Mucosa of descending colon (tissue), 3 donors: Measurements from ENCODE around the gene SCAF8. TPM values are rescaled to one million over a fixed set of nuclear protein-coding genes. Genes with fewer than 3 reads are reported as not detected.

Experiments used
- ATAC-seq: fragments of 200-7000 bp; cut with Tn5 transposase; one replicate; pipeline ENCODE4 v1.9.1; 2020; ENCODE audit warnings: mild to moderate bottlenecking, moderate library complexity
- DNase-seq, 3 donors: peaks; one replicate each; pipeline ENCODE4 v3.0.0-alpha.2; 2020
- H3K36me3 ChIP-seq: fragments of 200-600 bp; one replicate; pipeline ENCODE4 v1.8.0; 2021; ENCODE audit warnings: low read depth, mild to moderate bottlenecking
- H3K4me1 ChIP-seq: fragments of 200-600 bp; one replicate; pipeline ENCODE4 v1.8.0; 2021; ENCODE audit warnings: low read depth, mild to moderate bottlenecking
- H3K4me3 ChIP-seq: fragments of 200-600 bp; one replicate; pipeline ENCODE4 v1.8.0; 2021; ENCODE audit warnings: mild to moderate bottlenecking
- H3K9me3 ChIP-seq: fragments of 200-600 bp; one replicate; pipeline ENCODE4 v1.8.0; 2021; ENCODE audit warnings: mild to moderate bottlenecking
- intact Hi-C, 2 donors: fragments of 100-400 bp; cut with DNase I in 1 of 2; cut with micrococcal nuclease in 1 of 2; formaldehyde crosslinking; loops; one replicate each; pipeline versions ENCODE4 v1.11.0 to v1.11.1; 2022; cut with DNase I, micrococcal nuclease
- total RNA-seq, 3 donors: library from RNA; stranded (reverse); fragmentation: NEBNext Ultra II Directional in 2 of 3; extraction: Animal tissue kit (Norgen Biotek cat#: 25700) in 2 of 3; gene quantifications; one replicate each; pipeline versions ENCODE4 v1.2.1 to v1.2.4, GENCODE V29; 2021 to 2023
- TF ChIP-seq, protein P1 (sequence below): fragments of 200-600 bp; IDR thresholded peaks from one replicate; pipeline ENCODE4 v1.8.0; 2022; ENCODE audit warnings: antibody characterized with exemption, mild to moderate bottlenecking
- donor health status: DM: no; HTN: no; CAD: no; lungs with moderate emphysema.
- donor health status: DM: no; HTN: no; CAD: no.
- donor health status: DM: no; HTN: yes; CAD: no.

Gene SCAF8
- total RNA-seq, 3 donors from 2014 or later: 36.4 to 48.6 (median 45.0) TPM

GRCh38 chr6:154864066-154864430 lies 130.8 kb downstream of the SCAF8 start:
- Histone ChIP-seq H3K36me3 (no peaks in the 10 kb centered on the region), H3K9me3 (no peaks in the 10 kb centered on the region), H3K4me1 (peaks cover 8% of the 10 kb centered on the region), H3K4me3 (no peak overlapping the region)
- DNase-seq (no peak), ATAC-seq (peak; percentile 66)
- intact Hi-C loops: no loop called here
- TF ChIP-seq, protein P1, sequence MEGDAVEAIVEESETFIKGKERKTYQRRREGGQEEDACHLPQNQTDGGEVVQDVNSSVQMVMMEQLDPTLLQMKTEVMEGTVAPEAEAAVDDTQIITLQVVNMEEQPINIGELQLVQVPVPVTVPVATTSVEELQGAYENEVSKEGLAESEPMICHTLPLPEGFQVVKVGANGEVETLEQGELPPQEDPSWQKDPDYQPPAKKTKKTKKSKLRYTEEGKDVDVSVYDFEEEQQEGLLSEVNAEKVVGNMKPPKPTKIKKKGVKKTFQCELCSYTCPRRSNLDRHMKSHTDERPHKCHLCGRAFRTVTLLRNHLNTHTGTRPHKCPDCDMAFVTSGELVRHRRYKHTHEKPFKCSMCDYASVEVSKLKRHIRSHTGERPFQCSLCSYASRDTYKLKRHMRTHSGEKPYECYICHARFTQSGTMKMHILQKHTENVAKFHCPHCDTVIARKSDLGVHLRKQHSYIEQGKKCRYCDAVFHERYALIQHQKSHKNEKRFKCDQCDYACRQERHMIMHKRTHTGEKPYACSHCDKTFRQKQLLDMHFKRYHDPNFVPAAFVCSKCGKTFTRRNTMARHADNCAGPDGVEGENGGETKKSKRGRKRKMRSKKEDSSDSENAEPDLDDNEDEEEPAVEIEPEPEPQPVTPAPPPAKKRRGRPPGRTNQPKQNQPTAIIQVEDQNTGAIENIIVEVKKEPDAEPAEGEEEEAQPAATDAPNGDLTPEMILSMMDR: no peak

DNA sequence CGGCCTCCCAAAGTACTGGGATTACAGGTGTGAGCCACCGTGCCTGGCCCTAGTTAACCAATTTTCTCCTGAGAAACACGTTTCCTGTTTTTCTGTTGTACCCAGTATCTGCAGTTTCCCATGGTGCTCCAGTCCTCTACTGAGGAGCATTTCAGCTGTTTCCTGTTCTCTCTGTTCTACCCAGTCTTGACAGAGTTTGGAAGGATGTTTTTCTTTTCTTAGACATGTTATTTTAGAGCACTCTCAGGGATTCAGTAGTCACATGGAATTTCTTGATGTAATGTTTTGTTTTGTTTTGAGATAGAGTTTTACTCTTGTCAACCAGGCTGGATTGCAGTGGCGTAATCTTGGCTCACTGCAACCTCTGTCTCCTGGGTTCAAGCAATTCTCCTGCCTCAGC lies 132.1 kb downstream of the SCAF8 start:
- no peak for ATAC-seq
- Histone ChIP-seq H3K9me3 (no peaks in the 10 kb centered on the region), H3K4me3 (no peak overlapping the region), H3K4me1 (peaks cover 8% of the 10 kb centered on the region), H3K36me3 (no peaks in the 10 kb centered on the region)
- no peak for DNase-seq
- TF ChIP-seq, protein P1: no peak
- intact Hi-C loops: no loop called here

DNA sequence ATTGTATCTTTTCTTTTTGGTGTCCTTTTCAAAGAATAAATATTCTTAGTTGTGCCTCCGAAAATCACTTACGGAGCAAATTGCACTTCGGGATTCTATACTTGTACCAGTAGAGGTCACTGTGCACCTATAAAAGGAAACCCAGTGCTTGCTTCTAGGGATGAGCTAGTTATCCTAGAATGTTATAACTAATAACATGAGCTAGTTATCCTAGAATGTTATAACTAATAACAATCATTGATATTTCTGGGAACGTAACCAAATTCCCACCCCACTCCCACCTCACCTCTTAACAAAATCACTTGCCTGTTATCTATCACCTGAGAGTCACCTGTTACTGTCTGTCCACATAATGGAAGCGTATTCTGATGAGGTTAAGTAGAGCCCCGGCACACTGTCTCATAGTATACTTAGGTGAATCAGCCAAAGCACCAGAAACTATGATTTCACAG lies 135.0 kb downstream of the SCAF8 start:
- TF ChIP-seq, protein P1: peak; percentile 26
- H3K4me3 ChIP-seq: no peak overlapping the region
- peaks cover 3% of the 10 kb centered on the region for H3K4me1 ChIP-seq
- no peak for DNase-seq
- intact Hi-C loops: no loop called here
- no peaks in the 10 kb centered on the region for H3K9me3 ChIP-seq
- no peaks in the 10 kb centered on the region for H3K36me3 ChIP-seq
- peak; percentile 69 for ATAC-seq

DNA sequence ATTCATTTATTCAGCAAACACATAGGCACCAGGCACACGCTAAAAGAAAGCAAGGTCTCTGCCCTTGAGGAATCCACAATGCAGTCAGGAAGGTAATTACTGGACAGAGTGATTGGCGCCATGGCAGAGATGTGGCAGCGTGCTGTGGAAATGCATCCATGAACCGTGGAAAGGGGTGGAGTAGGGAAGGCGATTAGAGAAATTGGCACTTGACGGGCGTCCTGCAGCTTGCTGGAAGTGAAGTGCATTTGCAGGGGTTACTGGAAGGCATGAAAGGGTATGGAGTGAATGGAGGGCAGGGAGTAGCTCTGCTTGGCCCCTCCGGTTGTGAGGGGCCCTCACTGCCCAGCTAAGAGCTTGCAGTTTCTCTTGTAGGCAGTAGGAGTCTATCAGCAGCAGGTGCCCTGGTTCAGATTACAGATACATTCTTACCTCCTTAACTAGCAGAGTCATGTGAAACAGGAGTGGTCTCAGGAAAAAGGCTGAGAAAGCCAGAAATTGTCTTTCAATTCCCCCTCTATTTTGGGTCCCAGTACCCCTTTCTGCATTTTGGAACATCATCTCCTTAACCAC lies 139.4 kb downstream of the SCAF8 start:
- TF ChIP-seq, protein P1: no peak
- H3K4me1 ChIP-seq: no peaks in the 10 kb centered on the region
- H3K9me3 ChIP-seq: no peaks in the 10 kb centered on the region
- no peak for ATAC-seq
- intact Hi-C loops: no loop called here
- no peak overlapping the region for H3K4me3 ChIP-seq
- no peaks in the 10 kb centered on the region for H3K36me3 ChIP-seq
- no peak for DNase-seq

DNA sequence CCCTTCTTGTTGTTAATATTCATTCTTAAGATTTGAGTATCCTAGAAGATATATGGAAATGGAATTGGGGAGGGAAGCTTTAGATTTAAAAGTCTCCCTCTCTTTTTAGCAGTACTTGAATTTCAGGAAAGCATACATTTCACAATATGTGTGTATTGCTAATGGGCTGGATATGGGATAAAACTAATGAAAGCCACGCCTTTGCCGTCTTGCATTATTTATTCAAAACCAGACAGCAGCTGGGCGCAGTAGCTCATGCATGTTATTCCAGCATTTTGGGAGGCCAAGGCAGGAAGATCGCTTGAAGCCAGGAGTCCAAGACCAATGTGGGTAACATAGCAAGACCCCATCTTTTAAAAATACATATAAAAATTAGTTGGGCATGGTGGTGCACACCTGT lies 140.3 kb downstream of the SCAF8 start:
- TF ChIP-seq, protein P1: no peak
- intact Hi-C loops: no loop called here
- no peaks in the 10 kb centered on the region for H3K36me3 ChIP-seq
- H3K4me3 ChIP-seq: no peak overlapping the region
- H3K9me3 ChIP-seq: no peaks in the 10 kb centered on the region
- DNase-seq: no peak
- H3K4me1 ChIP-seq: no peaks in the 10 kb centered on the region
- ATAC-seq: no peak
